WTC11 (cell line): ENCODE data around the gene IP6K3. TPM values are rescaled to one million over a fixed set of nuclear protein-coding genes. Genes with fewer than 3 reads are reported as not detected.

Experiments used
- ATAC-seq: fragments of 200-7000 bp; cut with Tn5 transposase; 2 replicates; pipeline ENCODE4 v1.10.0; 2021; ENCODE audit warnings: mild to moderate bottlenecking, moderate library complexity
- CTCF ChIA-PET: fragments of 300-600 bp; sonication (Branson Sonifier 250); formaldehyde crosslinking; loops from one replicate; lab custom pipeline; 2021; ENCODE audit warnings: antibody characterized with exemption; lab: Charles Lee
- POLR2A ChIA-PET: fragments of 350-600 bp; sonication (Branson Sonifier 250); formaldehyde crosslinking; loops from one replicate; lab custom pipeline; 2021; ENCODE audit warnings: antibody characterized with exemption; lab: Charles Lee
- DNase-seq: peaks from one replicate; pipeline ENCODE4 v3.0.0; 2021; ENCODE audit warnings: low spot score
- H3K27ac Mint-ChIP-seq: 2 replicates; pipeline ENCODE4 v1.8.0; 2021; ENCODE audit warnings: mixed read lengths
- H3K27me3 Mint-ChIP-seq: 2 replicates; pipeline ENCODE4 v1.8.0; 2021; ENCODE audit warnings: low read depth, mild to moderate bottlenecking, moderate library complexity, mixed read lengths
- H3K36me3 Mint-ChIP-seq: 2 replicates; pipeline ENCODE4 v1.8.0; 2021; ENCODE audit warnings: mixed read lengths
- H3K4me1 Mint-ChIP-seq: 2 replicates; pipeline ENCODE4 v1.8.0; 2022; ENCODE audit warnings: mixed read lengths
- H3K4me3 Mint-ChIP-seq: 2 replicates; pipeline ENCODE4 v1.8.0; 2021; ENCODE audit warnings: mild to moderate bottlenecking, moderate library complexity, mixed read lengths
- H3K9me3 Mint-ChIP-seq: 2 replicates; pipeline ENCODE4 v1.8.0; 2021; ENCODE audit warnings: mixed read lengths
- EMX1 ChIP-seq: fragments of 250-450 bp; sonication (Bioruptor Pico); IDR thresholded peaks from 2 replicates; pipeline ENCODE4 v1.8.0; 2021; ENCODE audit warnings: mild to moderate bottlenecking
- FOXP1 ChIP-seq: sonication (generic); formaldehyde crosslinking; IDR thresholded peaks from 2 replicates; pipeline ENCODE4 v1.8.0; 2022; ENCODE audit warnings: missing genetic modification reagents, mild to moderate bottlenecking, moderate library complexity, borderline replicate concordance
- JUN ChIP-seq: sonication (generic); formaldehyde crosslinking; IDR thresholded peaks from 2 replicates; pipeline ENCODE4 v1.8.0; 2023; ENCODE audit warnings: mild to moderate bottlenecking, missing genetic modification reagents
- NFATC4 ChIP-seq: fragments of 250-450 bp; sonication (Bioruptor Pico); IDR thresholded peaks from 2 replicates; pipeline ENCODE4 v1.9.0; 2021; ENCODE audit warnings: mild to moderate bottlenecking
- NFE2L1 ChIP-seq: sonication (generic); formaldehyde crosslinking; IDR thresholded peaks from 2 replicates; pipeline ENCODE4 v1.8.1; 2023; ENCODE audit warnings: missing genetic modification reagents
- NFYB ChIP-seq: sonication (generic); formaldehyde crosslinking; conservative IDR thresholded peaks from 2 replicates; pipeline ENCODE4 v1.8.0; 2022; ENCODE audit warnings: low read depth, missing genetic modification reagents
- NR2C2 ChIP-seq: sonication (generic); formaldehyde crosslinking; IDR thresholded peaks from 2 replicates; pipeline ENCODE4 v1.8.0; 2022; ENCODE audit warnings: mild to moderate bottlenecking, missing genetic modification reagents
- NR3C1 ChIP-seq: sonication (generic); formaldehyde crosslinking; conservative IDR thresholded peaks from 2 replicates; pipeline ENCODE4 v1.8.1; 2023; ENCODE audit warnings: low read depth, mild to moderate bottlenecking, missing genetic modification reagents
- OVOL2 ChIP-seq: fragments of 250-450 bp; sonication (Bioruptor Pico); IDR thresholded peaks from 2 replicates; pipeline ENCODE4 v1.9.0; 2021; ENCODE audit warnings: mild to moderate bottlenecking, borderline replicate concordance
- SP1 ChIP-seq: sonication (generic); formaldehyde crosslinking; conservative IDR thresholded peaks from 2 replicates; pipeline ENCODE4 v1.8.1; 2022; ENCODE audit warnings: missing genetic modification reagents
- ZNF219 ChIP-seq: sonication (generic); formaldehyde crosslinking; IDR thresholded peaks from 2 replicates; pipeline ENCODE4 v1.8.0; 2023; ENCODE audit warnings: missing genetic modification reagents, mild to moderate bottlenecking, borderline replicate concordance
- ZNF416 ChIP-seq: fragments of 250-450 bp; sonication (Bioruptor Pico); IDR thresholded peaks from 2 replicates; pipeline ENCODE4 v1.9.0; 2021; ENCODE audit warnings: mild to moderate bottlenecking, inconsistent platforms
- total RNA-seq: library from RNA; stranded (reverse); gene quantifications from 3 replicates; pipeline ENCODE4 v1.2.3, GENCODE V29; 2021
- TF ChIP-seq, protein P1 (sequence below): sonication (generic); formaldehyde crosslinking; IDR thresholded peaks from 2 replicates; pipeline ENCODE4 v1.8.0; 2022; ENCODE audit warnings: missing genetic modification reagents
- TF ChIP-seq, protein P2 (sequence below): fragments of 250-450 bp; sonication (Bioruptor Pico); IDR thresholded peaks from 2 replicates; pipeline ENCODE4 v1.8.0; 2021; ENCODE audit warnings: mild to moderate bottlenecking
- TF ChIP-seq, protein P3 (sequence below): sonication (generic); formaldehyde crosslinking; IDR thresholded peaks from 2 replicates; pipeline ENCODE4 v1.8.1; 2023; ENCODE audit warnings: mild to moderate bottlenecking, missing genetic modification reagents, borderline replicate concordance
- TF ChIP-seq, protein P4 (sequence below): fragments of 200-600 bp; IDR thresholded peaks from 2 replicates; pipeline ENCODE4 v1.8.0; 2022; ENCODE audit warnings: antibody characterized with exemption
- TF ChIP-seq, protein P5 (sequence below): sonication (generic); formaldehyde crosslinking; IDR thresholded peaks from 2 replicates; pipeline ENCODE4 v1.8.0; 2022; ENCODE audit warnings: mild to moderate bottlenecking, missing genetic modification reagents
- TF ChIP-seq, protein P6 (sequence below): sonication (generic); formaldehyde crosslinking; IDR thresholded peaks from 2 replicates; pipeline ENCODE4 v1.8.1; 2023; ENCODE audit warnings: mild to moderate bottlenecking, missing genetic modification reagents, moderate library complexity

The IP6K3 gene
- total RNA-seq, 1 experiment from 2014 or later, result 1.1 TPM

DNA sequence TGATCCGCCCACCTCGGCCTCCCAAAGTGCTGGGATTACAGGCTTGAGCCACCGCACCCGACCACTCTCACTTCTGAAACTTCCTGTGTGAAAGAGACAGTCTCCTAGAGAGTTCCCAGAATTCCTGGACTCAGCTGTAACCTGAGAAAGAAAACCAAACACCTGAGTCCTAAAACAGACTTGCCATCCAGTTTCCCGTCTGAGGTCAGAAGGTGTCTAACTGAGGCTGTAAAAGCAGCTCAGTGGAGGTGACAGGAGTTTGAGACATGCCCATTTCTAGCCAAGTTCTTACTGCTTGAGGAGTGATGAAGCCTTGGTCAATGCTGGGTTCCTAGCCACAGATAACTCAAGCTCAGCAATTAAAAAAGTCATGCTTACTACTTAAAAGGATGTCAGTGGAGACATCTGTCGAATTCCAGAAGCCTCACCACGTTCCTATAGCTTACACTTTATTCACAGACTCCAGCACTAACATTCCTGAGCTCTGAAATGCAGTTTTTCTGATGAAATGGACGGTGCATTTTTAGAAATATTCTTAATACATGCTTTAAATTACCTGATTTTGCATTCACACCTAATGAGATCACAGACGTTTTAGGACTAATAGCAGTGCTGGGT, 41.3 kb downstream of the IP6K3 start:
- H3K4me3 Mint-ChIP-seq, result no peak overlapping the region
- no peak for TF ChIP-seq ZNF219 (CRISPR knock-in tag)
- TF ChIP-seq NR3C1 (CRISPR knock-in tag), result no peak
- no peak for TF ChIP-seq JUN (CRISPR knock-in tag)
- TF ChIP-seq ZNF416, result no peak
- TF ChIP-seq OVOL2, result no peak
- TF ChIP-seq NFE2L1 (CRISPR knock-in tag), result no peak
- TF ChIP-seq, protein P1, sequence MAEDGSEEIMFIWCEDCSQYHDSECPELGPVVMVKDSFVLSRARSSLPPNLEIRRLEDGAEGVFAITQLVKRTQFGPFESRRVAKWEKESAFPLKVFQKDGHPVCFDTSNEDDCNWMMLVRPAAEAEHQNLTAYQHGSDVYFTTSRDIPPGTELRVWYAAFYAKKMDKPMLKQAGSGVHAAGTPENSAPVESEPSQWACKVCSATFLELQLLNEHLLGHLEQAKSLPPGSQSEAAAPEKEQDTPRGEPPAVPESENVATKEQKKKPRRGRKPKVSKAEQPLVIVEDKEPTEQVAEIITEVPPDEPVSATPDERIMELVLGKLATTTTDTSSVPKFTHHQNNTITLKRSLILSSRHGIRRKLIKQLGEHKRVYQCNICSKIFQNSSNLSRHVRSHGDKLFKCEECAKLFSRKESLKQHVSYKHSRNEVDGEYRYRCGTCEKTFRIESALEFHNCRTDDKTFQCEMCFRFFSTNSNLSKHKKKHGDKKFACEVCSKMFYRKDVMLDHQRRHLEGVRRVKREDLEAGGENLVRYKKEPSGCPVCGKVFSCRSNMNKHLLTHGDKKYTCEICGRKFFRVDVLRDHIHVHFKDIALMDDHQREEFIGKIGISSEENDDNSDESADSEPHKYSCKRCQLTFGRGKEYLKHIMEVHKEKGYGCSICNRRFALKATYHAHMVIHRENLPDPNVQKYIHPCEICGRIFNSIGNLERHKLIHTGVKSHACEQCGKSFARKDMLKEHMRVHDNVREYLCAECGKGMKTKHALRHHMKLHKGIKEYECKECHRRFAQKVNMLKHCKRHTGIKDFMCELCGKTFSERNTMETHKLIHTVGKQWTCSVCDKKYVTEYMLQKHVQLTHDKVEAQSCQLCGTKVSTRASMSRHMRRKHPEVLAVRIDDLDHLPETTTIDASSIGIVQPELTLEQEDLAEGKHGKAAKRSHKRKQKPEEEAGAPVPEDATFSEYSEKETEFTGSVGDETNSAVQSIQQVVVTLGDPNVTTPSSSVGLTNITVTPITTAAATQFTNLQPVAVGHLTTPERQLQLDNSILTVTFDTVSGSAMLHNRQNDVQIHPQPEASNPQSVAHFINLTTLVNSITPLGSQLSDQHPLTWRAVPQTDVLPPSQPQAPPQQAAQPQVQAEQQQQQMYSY (CRISPR knock-in tag), result no peak
- no peak for TF ChIP-seq NR2C2 (CRISPR knock-in tag)
- no peak for TF ChIP-seq NFATC4 (CRISPR knock-in tag)
- no peak for TF ChIP-seq FOXP1 (CRISPR knock-in tag)
- TF ChIP-seq, protein P2, sequence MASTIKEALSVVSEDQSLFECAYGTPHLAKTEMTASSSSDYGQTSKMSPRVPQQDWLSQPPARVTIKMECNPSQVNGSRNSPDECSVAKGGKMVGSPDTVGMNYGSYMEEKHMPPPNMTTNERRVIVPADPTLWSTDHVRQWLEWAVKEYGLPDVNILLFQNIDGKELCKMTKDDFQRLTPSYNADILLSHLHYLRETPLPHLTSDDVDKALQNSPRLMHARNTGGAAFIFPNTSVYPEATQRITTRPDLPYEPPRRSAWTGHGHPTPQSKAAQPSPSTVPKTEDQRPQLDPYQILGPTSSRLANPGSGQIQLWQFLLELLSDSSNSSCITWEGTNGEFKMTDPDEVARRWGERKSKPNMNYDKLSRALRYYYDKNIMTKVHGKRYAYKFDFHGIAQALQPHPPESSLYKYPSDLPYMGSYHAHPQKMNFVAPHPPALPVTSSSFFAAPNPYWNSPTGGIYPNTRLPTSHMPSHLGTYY (CRISPR knock-in tag), result no peak
- TF ChIP-seq SP1 (CRISPR knock-in tag), result no peak
- no peak for TF ChIP-seq NFYB (CRISPR knock-in tag)
- TF ChIP-seq, protein P3, sequence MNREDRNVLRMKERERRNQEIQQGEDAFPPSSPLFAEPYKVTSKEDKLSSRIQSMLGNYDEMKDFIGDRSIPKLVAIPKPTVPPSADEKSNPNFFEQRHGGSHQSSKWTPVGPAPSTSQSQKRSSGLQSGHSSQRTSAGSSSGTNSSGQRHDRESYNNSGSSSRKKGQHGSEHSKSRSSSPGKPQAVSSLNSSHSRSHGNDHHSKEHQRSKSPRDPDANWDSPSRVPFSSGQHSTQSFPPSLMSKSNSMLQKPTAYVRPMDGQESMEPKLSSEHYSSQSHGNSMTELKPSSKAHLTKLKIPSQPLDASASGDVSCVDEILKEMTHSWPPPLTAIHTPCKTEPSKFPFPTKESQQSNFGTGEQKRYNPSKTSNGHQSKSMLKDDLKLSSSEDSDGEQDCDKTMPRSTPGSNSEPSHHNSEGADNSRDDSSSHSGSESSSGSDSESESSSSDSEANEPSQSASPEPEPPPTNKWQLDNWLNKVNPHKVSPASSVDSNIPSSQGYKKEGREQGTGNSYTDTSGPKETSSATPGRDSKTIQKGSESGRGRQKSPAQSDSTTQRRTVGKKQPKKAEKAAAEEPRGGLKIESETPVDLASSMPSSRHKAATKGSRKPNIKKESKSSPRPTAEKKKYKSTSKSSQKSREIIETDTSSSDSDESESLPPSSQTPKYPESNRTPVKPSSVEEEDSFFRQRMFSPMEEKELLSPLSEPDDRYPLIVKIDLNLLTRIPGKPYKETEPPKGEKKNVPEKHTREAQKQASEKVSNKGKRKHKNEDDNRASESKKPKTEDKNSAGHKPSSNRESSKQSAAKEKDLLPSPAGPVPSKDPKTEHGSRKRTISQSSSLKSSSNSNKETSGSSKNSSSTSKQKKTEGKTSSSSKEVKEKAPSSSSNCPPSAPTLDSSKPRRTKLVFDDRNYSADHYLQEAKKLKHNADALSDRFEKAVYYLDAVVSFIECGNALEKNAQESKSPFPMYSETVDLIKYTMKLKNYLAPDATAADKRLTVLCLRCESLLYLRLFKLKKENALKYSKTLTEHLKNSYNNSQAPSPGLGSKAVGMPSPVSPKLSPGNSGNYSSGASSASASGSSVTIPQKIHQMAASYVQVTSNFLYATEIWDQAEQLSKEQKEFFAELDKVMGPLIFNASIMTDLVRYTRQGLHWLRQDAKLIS, result no peak
- TF ChIP-seq, protein P4, sequence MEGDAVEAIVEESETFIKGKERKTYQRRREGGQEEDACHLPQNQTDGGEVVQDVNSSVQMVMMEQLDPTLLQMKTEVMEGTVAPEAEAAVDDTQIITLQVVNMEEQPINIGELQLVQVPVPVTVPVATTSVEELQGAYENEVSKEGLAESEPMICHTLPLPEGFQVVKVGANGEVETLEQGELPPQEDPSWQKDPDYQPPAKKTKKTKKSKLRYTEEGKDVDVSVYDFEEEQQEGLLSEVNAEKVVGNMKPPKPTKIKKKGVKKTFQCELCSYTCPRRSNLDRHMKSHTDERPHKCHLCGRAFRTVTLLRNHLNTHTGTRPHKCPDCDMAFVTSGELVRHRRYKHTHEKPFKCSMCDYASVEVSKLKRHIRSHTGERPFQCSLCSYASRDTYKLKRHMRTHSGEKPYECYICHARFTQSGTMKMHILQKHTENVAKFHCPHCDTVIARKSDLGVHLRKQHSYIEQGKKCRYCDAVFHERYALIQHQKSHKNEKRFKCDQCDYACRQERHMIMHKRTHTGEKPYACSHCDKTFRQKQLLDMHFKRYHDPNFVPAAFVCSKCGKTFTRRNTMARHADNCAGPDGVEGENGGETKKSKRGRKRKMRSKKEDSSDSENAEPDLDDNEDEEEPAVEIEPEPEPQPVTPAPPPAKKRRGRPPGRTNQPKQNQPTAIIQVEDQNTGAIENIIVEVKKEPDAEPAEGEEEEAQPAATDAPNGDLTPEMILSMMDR, result no peak
- TF ChIP-seq, protein P5, sequence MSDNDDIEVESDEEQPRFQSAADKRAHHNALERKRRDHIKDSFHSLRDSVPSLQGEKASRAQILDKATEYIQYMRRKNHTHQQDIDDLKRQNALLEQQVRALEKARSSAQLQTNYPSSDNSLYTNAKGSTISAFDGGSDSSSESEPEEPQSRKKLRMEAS, result no peak
- no peak for TF ChIP-seq EMX1 (CRISPR knock-in tag)
- TF ChIP-seq, protein P6, sequence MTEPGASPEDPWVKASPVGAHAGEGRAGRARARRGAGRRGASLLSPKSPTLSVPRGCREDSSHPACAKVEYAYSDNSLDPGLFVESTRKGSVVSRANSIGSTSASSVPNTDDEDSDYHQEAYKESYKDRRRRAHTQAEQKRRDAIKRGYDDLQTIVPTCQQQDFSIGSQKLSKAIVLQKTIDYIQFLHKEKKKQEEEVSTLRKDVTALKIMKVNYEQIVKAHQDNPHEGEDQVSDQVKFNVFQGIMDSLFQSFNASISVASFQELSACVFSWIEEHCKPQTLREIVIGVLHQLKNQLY (CRISPR knock-in tag), result no peak
- TF ChIP-seq, all 79 proteins: peak for 0
- H3K36me3 Mint-ChIP-seq, result peaks cover 42% of the 10 kb centered on the region
- ChIA-PET CTCF (interaction anchor here (1.1 to 2.3 kb wide), 4 partner anchors 113 to 126 kb away, joined by 3 to 12 read pairs (median 4); partner anchors contain the start of gene BAK1), POLR2A (no interaction called here)
- H3K4me1 Mint-ChIP-seq, result peaks cover 35% of the 10 kb centered on the region
- H3K27ac Mint-ChIP-seq, result no peak overlapping the region
- no peaks in the 10 kb centered on the region for H3K9me3 Mint-ChIP-seq
- ATAC-seq (no peak), DNase-seq (no peak)
- H3K27me3 Mint-ChIP-seq, result no peaks in the 10 kb centered on the region
